HG03066 (cell line): ENCODE measurements around the gene NLRP9.
"Not testable (repeated sequence)": the region's sequence is repeated elsewhere in the genome, so short reads cannot be mapped to it uniquely, and the experiment has no call there.

Experiments used
- ATAC-seq: cut with Tn5 transposase; IDR thresholded peaks from one replicate; pipeline ENCODE4 v1.9.1; 2021; ENCODE audit warnings: low read depth; ENCODE audit not compliant: unreplicated experiment

Gene NLRP9

GRCh38 chr19:55738302-55738701 lies at the start of gene NLRP9:
Gene NLRP9, minus strand, starts transcription at chr19:55738402. Its CDS starts 28 bp downstream, at chr19:55738374.
- ATAC-seq: no peak

- no peak for ATAC-seq
Observed at GRCh38 chr19:55781112-55781511, 42.9 kb upstream of the NLRP9 start.

GRCh38 chr19:55778331-55778730 lies 40.1 kb upstream of the NLRP9 start:
- ATAC-seq: no peak

- ATAC-seq: no peak
Observed at GRCh38 chr19:55777528-55777927, 39.3 kb upstream of the NLRP9 start.

- ATAC-seq: not testable (repeated sequence)
Observed at GRCh38 chr19:55769632-55770031, 31.4 kb upstream of the NLRP9 start.

GRCh38 chr19:55768818-55769217 lies 30.6 kb upstream of the NLRP9 start, which contains the start of gene RFPL4AL1:
Gene RFPL4AL1, plus strand, starts transcription at chr19:55769118. Its CDS starts 2,687 bp downstream, at chr19:55771805.
- not testable (repeated sequence) for ATAC-seq

GRCh38 chr19:55766466-55766865 lies 28.3 kb upstream of the NLRP9 start:
- ATAC-seq: no peak

- ATAC-seq: not testable (repeated sequence)
Observed at GRCh38 chr19:55758797-55759196, 20.6 kb upstream of the NLRP9 start, which contains the start of gene RFPL4A. Gene RFPL4A, plus strand, starts transcription at chr19:55759097. Its CDS starts 2,704 bp downstream, at chr19:55761801.

- ATAC-seq: not testable (repeated sequence)
Observed at GRCh38 chr19:55756808-55757207, 18.6 kb upstream of the NLRP9 start.

GRCh38 chr19:55753401-55753800 lies 15.2 kb upstream of the NLRP9 start:
- ATAC-seq: no peak

- no peak for ATAC-seq
Observed at GRCh38 chr19:55750715-55751114, 12.5 kb upstream of the NLRP9 start.

- not testable (repeated sequence) for ATAC-seq
Observed at GRCh38 chr19:55730378-55730777, 7.8 kb downstream of the NLRP9 start.

- no peak for ATAC-seq
Observed at GRCh38 chr19:55723491-55723890, 14.7 kb downstream of the NLRP9 start.

GRCh38 chr19:55720801-55721200 lies 17.4 kb downstream of the NLRP9 start:
- no peak for ATAC-seq

GRCh38 chr19:55720214-55720746 lies 17.9 kb downstream of the NLRP9 start:
- ATAC-seq: no peak

GRCh38 chr19:55717879-55718711 lies 20.1 kb downstream of the NLRP9 start:
- not testable (repeated sequence) for ATAC-seq

GRCh38 chr19:55717251-55717650 lies 21.0 kb downstream of the NLRP9 start:
- ATAC-seq: no peak

GRCh38 chr19:55716531-55716930 lies 21.7 kb downstream of the NLRP9 start:
- no peak for ATAC-seq

- ATAC-seq: no peak
Observed at GRCh38 chr19:55712804-55713631, 25.2 kb downstream of the NLRP9 start.

- ATAC-seq: no peak
Observed at GRCh38 chr19:55711719-55712118, 26.5 kb downstream of the NLRP9 start.

- ATAC-seq: no peak
Observed at GRCh38 chr19:55705972-55706371, 32.2 kb downstream of the NLRP9 start.
